GM21367 (cell line): ENCODE measurements around the gene BRD1.

Source experiments
- ATAC-seq: cut with Tn5 transposase; IDR thresholded peaks from one replicate; pipeline ENCODE4 v1.9.1; 2021; ENCODE audit not compliant: unreplicated experiment

The BRD1 gene

GRCh38 chr22:49827853-49828598 lies at the start of gene BRD1:
Gene BRD1 (minus strand): TSS chr22:49827873. CDS start chr22:49824317, 3,556 bp downstream.
- ATAC-seq = no peak

GRCh38 chr22:49873228-49873940 lies 45.7 kb upstream of the BRD1 start:
- ATAC-seq = no peak

DNA sequence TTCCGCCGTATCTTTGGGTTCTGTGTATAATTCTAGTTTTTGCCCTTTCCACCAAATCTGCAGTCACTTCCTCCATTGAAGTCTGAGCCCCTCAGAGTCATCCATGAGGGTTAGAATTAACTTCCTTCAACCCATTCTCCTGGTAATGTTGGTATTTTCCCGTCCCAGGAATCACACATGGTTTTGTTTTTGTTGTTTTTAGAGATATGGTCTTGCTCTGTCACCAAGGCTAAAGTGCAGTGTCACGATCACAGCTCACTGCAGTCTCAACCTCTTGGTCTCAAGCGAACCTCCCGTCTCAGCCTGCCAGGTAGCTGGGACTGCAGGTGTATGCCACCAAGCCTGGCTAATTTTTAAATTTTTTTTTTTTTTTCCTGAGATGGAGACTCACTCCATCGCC lies 44.7 kb upstream of the BRD1 start:
- ATAC-seq = no peak

- ATAC-seq = no peak
These were observed 43.8 kb upstream of the BRD1 start for GRCh38 chr22:49871482-49871881.

DNA sequence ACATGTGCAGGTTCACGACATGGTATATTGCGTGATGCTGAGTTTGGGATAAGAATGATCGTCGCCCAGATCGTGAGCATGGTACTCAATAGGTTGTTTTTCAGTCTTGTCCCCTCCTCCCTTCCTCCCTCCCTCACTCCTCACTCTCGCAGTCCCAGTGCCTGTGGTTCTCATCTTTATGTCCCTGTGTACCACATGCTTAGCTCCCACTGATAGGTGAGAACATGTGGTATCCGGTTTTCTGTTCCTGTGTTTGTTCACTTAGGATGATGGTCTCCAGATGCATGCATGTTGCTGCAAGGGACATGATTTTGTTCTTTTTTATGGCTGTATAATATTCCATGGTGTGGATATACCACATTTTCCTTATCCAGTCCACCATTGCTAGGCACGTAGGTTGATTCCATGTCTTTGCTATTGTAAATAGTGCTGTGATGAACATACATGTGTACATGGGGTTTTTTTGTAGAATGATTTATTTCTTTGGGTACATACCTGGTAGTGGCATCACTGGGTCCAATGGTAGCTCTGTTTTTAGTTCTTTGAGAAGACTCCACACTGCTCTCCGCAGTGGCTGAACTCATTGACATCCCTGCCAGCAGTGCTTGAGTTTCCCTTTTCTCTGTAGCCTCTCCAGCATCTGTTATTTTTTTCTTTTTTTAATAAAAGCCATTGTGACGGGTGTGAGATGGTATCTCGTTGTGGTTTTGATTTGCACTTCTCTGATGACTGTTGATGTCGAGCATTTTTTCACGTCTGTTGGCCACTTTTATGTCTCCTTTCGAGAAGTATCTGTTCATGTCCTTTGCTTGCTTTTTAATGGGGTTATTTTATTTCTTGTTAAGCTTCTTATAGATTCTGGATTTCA lies 42.4 kb upstream of the BRD1 start:
- no peak for ATAC-seq

GRCh38 chr22:49869086-49869830 lies 41.6 kb upstream of the BRD1 start:
- no peak for ATAC-seq

GRCh38 chr22:49867303-49868265 lies 39.9 kb upstream of the BRD1 start:
- ATAC-seq = no peak

- ATAC-seq = no peak
These were observed 39.0 kb upstream of the BRD1 start for GRCh38 chr22:49866646-49867045.

GRCh38 chr22:49866134-49866533 lies 38.5 kb upstream of the BRD1 start:
- ATAC-seq = no peak

GRCh38 chr22:49865156-49865555 lies 37.5 kb upstream of the BRD1 start:
- ATAC-seq = no peak

DNA sequence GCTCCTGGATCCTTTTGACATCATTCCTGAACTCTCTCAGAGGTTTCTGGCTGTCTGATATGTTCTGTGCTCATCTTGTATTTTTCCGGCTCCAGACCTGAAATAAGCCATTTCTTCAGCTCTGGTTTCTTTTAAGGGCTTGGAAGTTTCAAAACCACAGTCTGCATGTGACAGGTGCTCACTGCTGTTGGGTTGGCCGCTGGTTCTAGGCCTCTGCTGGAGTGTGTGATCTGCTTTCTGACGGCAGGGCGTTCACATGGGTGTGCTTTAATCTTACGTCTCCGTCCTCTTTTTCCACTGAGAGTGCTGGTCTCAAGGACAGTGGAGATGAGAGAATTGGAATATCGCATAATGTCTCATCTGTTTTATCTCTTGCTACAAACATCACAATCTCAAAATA lies 36.3 kb upstream of the BRD1 start:
- no peak for ATAC-seq

DNA sequence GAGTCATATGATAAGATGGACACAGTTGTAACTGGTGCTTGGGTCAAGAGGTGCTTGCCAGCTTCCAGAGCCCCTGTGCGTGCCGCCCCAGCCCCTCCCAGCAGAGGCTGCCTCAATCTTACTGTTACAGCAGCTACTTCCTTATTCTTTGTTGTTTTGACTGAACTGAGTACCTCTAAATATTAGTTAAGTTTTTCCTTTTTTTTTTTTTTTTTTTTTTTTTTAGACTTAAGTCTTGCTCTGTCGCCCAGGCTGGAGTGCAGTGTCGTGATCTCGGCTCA lies 34.8 kb upstream of the BRD1 start:
- ATAC-seq = no peak

- ATAC-seq = no peak
These were observed 34.2 kb upstream of the BRD1 start for GRCh38 chr22:49861642-49862495.

DNA sequence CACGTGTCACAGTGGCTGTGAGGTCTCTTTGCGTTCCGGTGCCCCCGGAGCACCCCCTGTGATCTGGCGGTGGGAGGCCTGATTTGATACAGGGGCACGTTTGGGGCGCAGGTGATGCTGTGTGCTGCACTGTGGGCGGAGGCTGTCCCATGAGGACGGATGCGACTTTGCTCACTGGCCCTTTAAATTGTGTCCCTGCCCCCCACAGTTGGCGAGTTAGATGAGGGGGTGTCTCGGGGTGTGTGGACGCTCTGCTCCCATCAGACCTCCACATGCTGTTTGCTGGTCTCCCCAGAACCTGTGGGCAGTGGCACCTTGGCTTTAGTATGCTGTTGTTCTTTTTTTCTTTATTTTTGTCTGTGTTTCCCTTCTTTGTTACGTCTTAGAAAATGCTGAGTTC lies 31.2 kb upstream of the BRD1 start:
- ATAC-seq = no peak

GRCh38 chr22:49856766-49857618 lies 29.3 kb upstream of the BRD1 start:
- no peak for ATAC-seq

GRCh38 chr22:49856343-49856742 lies 28.7 kb upstream of the BRD1 start:
- no peak for ATAC-seq

DNA sequence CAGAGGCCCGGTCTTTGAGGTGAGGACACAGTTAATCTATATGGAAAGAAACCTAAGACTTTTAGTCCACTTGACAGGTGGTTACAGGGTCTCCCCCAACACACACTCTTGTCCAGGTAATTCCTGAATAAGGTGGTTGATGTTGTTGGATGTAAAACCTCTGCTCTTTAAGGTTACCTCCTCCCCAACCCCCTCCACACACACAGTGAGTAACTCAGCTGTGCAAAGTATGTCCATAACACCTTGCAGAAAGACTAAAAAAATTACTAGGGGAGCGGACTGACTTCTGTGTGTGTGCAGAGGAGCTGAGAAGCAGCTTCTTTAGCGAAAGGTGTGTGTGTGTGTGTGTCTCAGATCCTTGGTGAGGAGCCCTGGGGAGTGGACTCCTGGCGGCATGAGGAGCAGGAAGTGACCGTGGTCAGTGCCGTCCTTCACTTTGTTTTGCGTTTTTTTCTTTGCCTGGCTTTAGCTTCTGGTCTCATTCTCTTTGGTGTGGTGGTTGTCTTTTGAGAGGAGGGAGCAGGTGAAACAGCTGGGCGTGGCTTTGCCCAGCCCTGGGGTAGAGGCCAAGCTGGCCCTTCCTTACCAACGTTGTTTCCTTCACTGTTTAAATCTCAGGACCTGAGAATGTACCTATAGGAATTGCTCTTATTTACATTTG lies 27.7 kb upstream of the BRD1 start:
- no peak for ATAC-seq
